Neural cell (in vitro differentiated cells): ENCODE results near the gene REPS1. TPM values are rescaled to one million over a fixed set of nuclear protein-coding genes. Genes with fewer than 3 reads are reported as not detected.

Experiments used
- H2AFZ ChIP-seq: fragments of 200-600, 300-800 bp; sonication (generic), shearing (Covaris generic); 2 replicates; pipeline ENCODE4 v1.6.0; 2014; ENCODE audit warnings: low read depth, mild to moderate bottlenecking, antibody characterized with exemption, low read length, moderate library complexity
- H3F3A ChIP-seq: fragments of 200-600 bp; shearing (Covaris generic); 2 replicates; pipeline ENCODE4 v1.6.1; 2016; ENCODE audit warnings: mild to moderate bottlenecking, moderate library complexity, mixed read lengths, antibody characterized with exemption, low read length; ENCODE audit not compliant: insufficient read depth, poor library complexity, severe bottlenecking
- H3K27ac ChIP-seq: fragments of 200-600, 300-800 bp; sonication (generic), shearing (Covaris generic); 2 replicates; pipeline ENCODE4 v1.5.1; 2014; ENCODE audit warnings: mild to moderate bottlenecking, low read length, moderate library complexity
- H3K27me3 ChIP-seq: fragments of 300-800, 200-600 bp; sonication (generic), shearing (Covaris generic); 2 replicates; pipeline ENCODE4 v1.6.0; 2014; ENCODE audit warnings: mild to moderate bottlenecking, low read depth, low read length, moderate library complexity; ENCODE audit not compliant: insufficient read depth
- H3K36me3 ChIP-seq: fragments of 300-800, 200-600 bp; sonication (generic), shearing (Covaris generic); 2 replicates; pipeline ENCODE4 v1.5.1; 2014; ENCODE audit warnings: mild to moderate bottlenecking, antibody characterized with exemption, low read length, moderate library complexity; ENCODE audit not compliant: insufficient read depth
- H3K4me2 ChIP-seq: fragments of 300-800, 200-600 bp; sonication (generic), shearing (Covaris generic); 2 replicates; pipeline ENCODE4 v1.6.0; 2014; ENCODE audit warnings: mild to moderate bottlenecking, low read length
- H3K4me3 ChIP-seq: fragments of 300-800, 200-600 bp; sonication (generic), shearing (Covaris generic); 2 replicates; pipeline ENCODE4 v1.5.1; 2014; ENCODE audit warnings: mild to moderate bottlenecking, low read length, moderate library complexity
- H3K79me2 ChIP-seq: fragments of 200-600 bp; shearing (Covaris generic); replicated peaks from 2 replicates; pipeline ENCODE4 v1.6.0; 2014; ENCODE audit warnings: mild to moderate bottlenecking, low read length, moderate library complexity; ENCODE audit not compliant: insufficient read depth
- H3K9ac ChIP-seq: fragments of 300-800, 200-600 bp; sonication (generic), shearing (Covaris generic); 2 replicates; pipeline ENCODE4 v1.6.1; 2016; ENCODE audit warnings: mild to moderate bottlenecking, low read length, mixed read lengths
- H3K9me2 ChIP-seq: fragments of 200-600 bp; shearing (Covaris generic); 2 replicates; pipeline ENCODE4 v1.6.1; 2016; ENCODE audit warnings: mild to moderate bottlenecking, low read length, mixed read lengths; ENCODE audit not compliant: insufficient read depth
- H3K9me3 ChIP-seq: fragments of 200-600, 300-800 bp; sonication (generic), shearing (Covaris generic); 2 replicates; pipeline ENCODE4 v1.6.1; 2016; ENCODE audit warnings: mild to moderate bottlenecking, mixed run types, low read length, moderate library complexity, mixed read lengths
- H4K20me1 ChIP-seq: fragments of 200-600 bp; shearing (Covaris generic); 2 replicates; pipeline ENCODE4 v1.6.1; 2016; ENCODE audit warnings: mild to moderate bottlenecking, mixed run types; ENCODE audit not compliant: insufficient read depth
- CTCF ChIP-seq: fragments of 450-650 bp; IDR thresholded peaks from 2 replicates; pipeline ENCODE4 v1.5.1; 2014; ENCODE audit warnings: antibody characterized with exemption, mild to moderate bottlenecking, moderate library complexity; ENCODE audit not compliant: poor library complexity, severe bottlenecking
- EP300 ChIP-seq: fragments of 450-650 bp; conservative IDR thresholded peaks from 2 replicates; pipeline ENCODE4 v1.6.1; 2014; ENCODE audit warnings: antibody characterized with exemption, mild to moderate bottlenecking, moderate library complexity; ENCODE audit not compliant: poor library complexity, severe bottlenecking
- EZH2 ChIP-seq: fragments of 200-600, 300-800 bp; shearing (Covaris generic), sonication (generic); IDR thresholded peaks from 2 replicates; pipeline ENCODE4 v1.6.1; 2014; ENCODE audit warnings: antibody characterized with exemption, low read length, borderline replicate concordance, mild to moderate bottlenecking; ENCODE audit not compliant: insufficient read depth, poor library complexity, severe bottlenecking
- MXI1 ChIP-seq: fragments of 450-650 bp; conservative IDR thresholded peaks from 2 replicates; pipeline ENCODE4 v1.6.1; 2014; ENCODE audit warnings: antibody characterized with exemption, mild to moderate bottlenecking; ENCODE audit not compliant: poor library complexity, severe bottlenecking
- POLR2AphosphoS5 ChIP-seq: IDR thresholded peaks from 2 replicates; pipeline ENCODE4 v1.6.1; 2012
- REST ChIP-seq: IDR thresholded peaks from 2 replicates; pipeline ENCODE4 v1.6.1; 2012; ENCODE audit warnings: borderline replicate concordance
- TAF1 ChIP-seq: IDR thresholded peaks from 2 replicates; pipeline ENCODE4 v1.6.1; 2012; ENCODE audit warnings: low read depth
- polyA plus RNA-seq: library from polyadenylated mRNA; depleted of rRNA; stranded (reverse); fragments of >200 nt; gene quantifications from 2 replicates; pipeline ENCODE4 v1.2.3, GENCODE V29; 2014

REPS1 gene
- polyA plus RNA-seq, 1 donor from 2014 or later = 64.9 TPM

- H3K36me3 ChIP-seq = no peaks in the 10 kb centered on the region
- H3K27me3 ChIP-seq = no peaks in the 10 kb centered on the region
- no peak overlapping the region for H2AFZ ChIP-seq
- H3K4me3 ChIP-seq = no peak overlapping the region
- H3F3A ChIP-seq = no peaks in the 10 kb centered on the region
- H4K20me1 ChIP-seq = no peaks in the 10 kb centered on the region
- no peaks in the 10 kb centered on the region for H3K9me3 ChIP-seq
- no peak for TF ChIP-seq EP300
- no peak overlapping the region for H3K9ac ChIP-seq
- no peaks in the 10 kb centered on the region for H3K9me2 ChIP-seq
- no peak overlapping the region for H3K4me2 ChIP-seq
- no peak overlapping the region for H3K27ac ChIP-seq
- no peaks in the 10 kb centered on the region for H3K79me2 ChIP-seq
These were observed 75.7 kb downstream of the REPS1 start for GRCh38 chr6:138912308-138912707.

- no peaks in the 10 kb centered on the region for H3K9me2 ChIP-seq
- H4K20me1 ChIP-seq = no peaks in the 10 kb centered on the region
- TF ChIP-seq REST (no peak), MXI1 (no peak), EP300 (no peak), TAF1 (no peak), POLR2AphosphoS5 (no peak), CTCF (no peak)
- H3K36me3 ChIP-seq = peaks cover 11% of the 10 kb centered on the region
- H3K9me3 ChIP-seq = no peaks in the 10 kb centered on the region
- H3F3A ChIP-seq = no peaks in the 10 kb centered on the region
- H3K4me3 ChIP-seq = no peak overlapping the region
- no peaks in the 10 kb centered on the region for H3K79me2 ChIP-seq
- H3K9ac ChIP-seq = no peak overlapping the region
- no peak overlapping the region for H3K27ac ChIP-seq
- no peak overlapping the region for H2AFZ ChIP-seq
- H3K27me3 ChIP-seq = no peaks in the 10 kb centered on the region
- H3K4me2 ChIP-seq = no peak overlapping the region
These were observed 78.1 kb downstream of the REPS1 start for GRCh38 chr6:138909975-138910374.

- no peak for TF ChIP-seq TAF1
- no peak for TF ChIP-seq CTCF
- no peak for TF ChIP-seq EP300
- no peak for TF ChIP-seq MXI1
- TF ChIP-seq EZH2 = no peak
- no peak for TF ChIP-seq REST
- no peaks in the 10 kb centered on the region for H3K9me2 ChIP-seq
- H3K27me3 ChIP-seq = no peaks in the 10 kb centered on the region
- H3K4me3 ChIP-seq = no peak overlapping the region
- H3K4me2 ChIP-seq = no peak overlapping the region
- H3K9ac ChIP-seq = no peak overlapping the region
- peaks cover 11% of the 10 kb centered on the region for H3K36me3 ChIP-seq
- no peaks in the 10 kb centered on the region for H3F3A ChIP-seq
- no peaks in the 10 kb centered on the region for H4K20me1 ChIP-seq
- no peaks in the 10 kb centered on the region for H3K9me3 ChIP-seq
- H3K27ac ChIP-seq = no peak overlapping the region
- H2AFZ ChIP-seq = no peak overlapping the region
- no peaks in the 10 kb centered on the region for H3K79me2 ChIP-seq
These were observed 78.5 kb downstream of the REPS1 start for GRCh38 chr6:138909511-138909910.
